ENCODE data around the gene NTM. TPM values are rescaled to one million over a fixed set of nuclear protein-coding genes. Genes with fewer than 3 reads are reported as not detected.

NTM gene
- total and polyA plus RNA-seq, 2 of the 8 experiments (the other 6 are each of a cell fraction or from before 2014, with no cell fraction given), result 13.4 to 20.0 TPM

GRCh38 chr11:132037956-132038355 lies 667.5 kb downstream of the NTM start (continued):
- TF ChIP-seq CHD7 (IDR thresholded peaks at IDR 0.05; ENCODE audit: insufficient replicate concordance, low read length) (no peak), POU5F1 (IDR thresholded peaks at IDR 0.05; ENCODE audit: low read depth, low read length) (no peak), NANOG (IDR thresholded peaks at IDR 0.05; ENCODE audit: insufficient read depth, low read depth, low read length, poor library complexity, severe bottlenecking) (no peak), SIX5 (IDR thresholded peaks at IDR 0.05; ENCODE audit: low read depth, low read length) (no peak), EGR1 (IDR thresholded peaks at IDR 0.05; ENCODE audit: borderline replicate concordance, low read depth, low read length) (no peak), BCL11A (IDR thresholded peaks at IDR 0.05; ENCODE audit: low read depth in 2 of 2, low read length in 2 of 2) (no peak), ASH2L (IDR thresholded peaks at IDR 0.05; ENCODE audit: low read length) (no peak), GTF2F1 (IDR thresholded peaks at IDR 0.05; ENCODE audit: borderline replicate concordance, low read depth, low read length) (no peak)
